Testis (tissue), 2 donors: Measurements from ENCODE around the gene ANKRD44.

Source experiments
- POLR2A ChIP-seq: fragments of 450-650 bp; IDR thresholded peaks from one replicate; pipeline ENCODE4 v1.6.1; 2017; ENCODE audit warnings: antibody characterized with exemption, mild to moderate bottlenecking, moderate library complexity
- TF ChIP-seq, protein P1 (sequence below), 3 experiments: fragments of 450-650 bp in 2 of 3; fragments of 200-600 bp in 1 of 3; sonication (generic) in 1 of 3; IDR thresholded peaks; one replicate each; pipeline ENCODE4 v1.5.1; 2016 to 2019; ENCODE audit warnings: antibody characterized with exemption in 3 of 3, mild to moderate bottlenecking in 2 of 3, moderate library complexity in 1 of 3

DNA sequence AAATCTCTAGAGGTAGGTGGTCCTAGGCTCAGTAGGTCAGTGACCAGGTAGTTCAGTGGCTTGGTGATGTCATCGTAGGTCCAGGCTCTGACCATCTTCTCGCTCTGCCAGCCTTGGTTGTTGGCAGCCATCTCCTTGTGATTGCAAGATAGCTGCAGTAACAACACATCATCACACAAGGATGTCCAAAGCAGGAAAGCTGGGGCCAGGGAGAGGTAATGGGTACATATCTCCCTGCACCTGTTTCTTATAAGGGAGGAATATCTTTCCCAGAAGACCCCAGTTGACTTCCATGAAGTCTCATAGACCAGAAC is 60.5 kb downstream of the ANKRD44 start:
- TF ChIP-seq, protein P1, sequence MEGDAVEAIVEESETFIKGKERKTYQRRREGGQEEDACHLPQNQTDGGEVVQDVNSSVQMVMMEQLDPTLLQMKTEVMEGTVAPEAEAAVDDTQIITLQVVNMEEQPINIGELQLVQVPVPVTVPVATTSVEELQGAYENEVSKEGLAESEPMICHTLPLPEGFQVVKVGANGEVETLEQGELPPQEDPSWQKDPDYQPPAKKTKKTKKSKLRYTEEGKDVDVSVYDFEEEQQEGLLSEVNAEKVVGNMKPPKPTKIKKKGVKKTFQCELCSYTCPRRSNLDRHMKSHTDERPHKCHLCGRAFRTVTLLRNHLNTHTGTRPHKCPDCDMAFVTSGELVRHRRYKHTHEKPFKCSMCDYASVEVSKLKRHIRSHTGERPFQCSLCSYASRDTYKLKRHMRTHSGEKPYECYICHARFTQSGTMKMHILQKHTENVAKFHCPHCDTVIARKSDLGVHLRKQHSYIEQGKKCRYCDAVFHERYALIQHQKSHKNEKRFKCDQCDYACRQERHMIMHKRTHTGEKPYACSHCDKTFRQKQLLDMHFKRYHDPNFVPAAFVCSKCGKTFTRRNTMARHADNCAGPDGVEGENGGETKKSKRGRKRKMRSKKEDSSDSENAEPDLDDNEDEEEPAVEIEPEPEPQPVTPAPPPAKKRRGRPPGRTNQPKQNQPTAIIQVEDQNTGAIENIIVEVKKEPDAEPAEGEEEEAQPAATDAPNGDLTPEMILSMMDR (IDR thresholded peaks at IDR 0.05), result no peak
- TF ChIP-seq POLR2A, result no peak
